Heart right ventricle (tissue), 16 donors: ENCODE results near the gene NACC2. TPM values are rescaled to one million over a fixed set of nuclear protein-coding genes. Genes with fewer than 3 reads are reported as not detected.

Experiments
- ATAC-seq, 8 donors: fragments of 200-7000 bp; cut with Tn5 transposase; one replicate each; pipeline ENCODE4 v1.9.1; 2020; ENCODE audit warnings: mild to moderate bottlenecking in 8 of 8, moderate library complexity in 8 of 8, moderate number of reproducible peaks in 1 of 8
- DNase-seq, 2 donors: peaks; one replicate each; pipeline ENCODE4 v3.0.0-alpha.2; 2020
- H3K27ac ChIP-seq, 10 donors: fragments of 200-600 bp; sonication (generic) in 2 of 10; one replicate each; pipeline versions ENCODE4 v1.5.0 to v1.8.0; 2020 to 2022; ENCODE audit warnings: mild to moderate bottlenecking in 3 of 10
- H3K27me3 ChIP-seq, 7 donors: fragments of 200-600 bp; one replicate each; pipeline ENCODE4 v1.8.0; 2021 to 2022; ENCODE audit warnings: mild to moderate bottlenecking in 2 of 7
- H3K36me3 ChIP-seq, 9 donors: fragments of 200-600 bp; sonication (generic) in 1 of 9; one replicate each; pipeline versions ENCODE4 v1.5.0 to v1.8.0; 2020 to 2022; ENCODE audit warnings: mild to moderate bottlenecking in 2 of 9
- H3K4me1 ChIP-seq, 9 donors: fragments of 200-600 bp; sonication (generic) in 1 of 9; one replicate each; pipeline versions ENCODE4 v1.5.0 to v1.8.0; 2020 to 2022; ENCODE audit warnings: mild to moderate bottlenecking in 4 of 9
- H3K4me3 ChIP-seq, 10 donors: fragments of 200-600 bp; sonication (generic) in 2 of 10; one replicate each; pipeline versions ENCODE4 v1.5.0 to v1.8.0; 2020 to 2022; ENCODE audit warnings: mild to moderate bottlenecking in 7 of 10, moderate library complexity in 2 of 10
- H3K9me3 ChIP-seq, 11 donors: fragments of 200-600 bp in 10 of 11; sonication (generic) in 2 of 11; one replicate each; pipeline versions ENCODE4 v1.5.0 to v1.8.0; 2013 to 2022; ENCODE audit warnings: mild to moderate bottlenecking in 2 of 11, control low read depth in 1 of 11, moderate library complexity in 1 of 11
- WGBS, 2 donors: extraction: QIAGEN DNeasy Blood & Tissue Kit; methylation state at CpG; one replicate each; pipeline ENCODE4 v1.1.7; 2013; ENCODE audit warnings: inconsistent platforms in 1 of 2; 5-methylcytosine and 5-hydroxymethylcytosine counted together
- intact Hi-C, 10 donors: fragments of 100-400 bp; cut with DNase I; formaldehyde crosslinking; loops; one replicate each; pipeline versions ENCODE4 v1.11.1 to v1.14.2; 2022
- polyA plus RNA-seq, 2 donors: library from polyadenylated mRNA; stranded (reverse); fragments of 200-250 nt; gene quantifications; one replicate each; pipeline ENCODE4 v1.2.3, GENCODE V29; 2013
- total RNA-seq, 10 donors: library from RNA; stranded (reverse); fragmentation: NEBNext Ultra II Directional in 3 of 10; extraction: Animal tissue kit (Norgen Biotek cat#: 25700) in 3 of 10; gene quantifications; one replicate each; pipeline versions ENCODE4 v1.2.1 to v1.2.4, GENCODE V29; 2021 to 2023
- TF ChIP-seq, protein P1 (sequence below), 9 donors: fragments of 200-600 bp; sonication (generic) in 2 of 9; IDR thresholded peaks; one replicate each; pipeline versions ENCODE4 v1.5.0 to v1.8.0; 2021 to 2022; ENCODE audit warnings: antibody characterized with exemption in 9 of 9, mild to moderate bottlenecking in 5 of 9, moderate library complexity in 1 of 9
- donor health status: Arrhythmogenic right ventricular cardiomyopathy.
- donor health status: ischemic (EF 13 %, LVEDD 7.1; RV severe dilation, severe dysfunction).
- donor health status: healthy with polysubstance abuse.
- donor health status: DM: no; HTN: yes; CAD: no.
- donor health status: DM: no; HTN: no; CAD: no.
- donor health status: ischemic (EF 25% LVEDD 6.9; RV normal size, moderate dysfunction).
- donor health status: ischemic (EF 25% LVEDD 5.7; RV mildly dilated, moderate dysfunction).
- donor health status: healthy.
- donor health status: DM: yes; HTN: yes; CAD: no.
- donor health status: Ischemic cardiomyopathy.
- donor health status: ischemic (EF 35%, LVEDD 5.7; RV mildly dilated, moderate dysfunction).
- donor health status: nonischemic (EF 11% LVEDD 7.7; RV severe dilation, severe dysfunction).
- donor health status: DM: yes; HTN: yes; CAD: no.
- donor health status: PGD.
- donor health status: ischemic (EF 29% LVEDD 5.4; RV normal size, mild dysfunction).
- donor health status: nonischemic (EF 23%, LVEDD 6.1; RV moderate dilation, normal function).

Gene NACC2
- total and polyA plus RNA-seq, 12 donors, result 15.6 to 55.1 (median 39.7) TPM

DNA sequence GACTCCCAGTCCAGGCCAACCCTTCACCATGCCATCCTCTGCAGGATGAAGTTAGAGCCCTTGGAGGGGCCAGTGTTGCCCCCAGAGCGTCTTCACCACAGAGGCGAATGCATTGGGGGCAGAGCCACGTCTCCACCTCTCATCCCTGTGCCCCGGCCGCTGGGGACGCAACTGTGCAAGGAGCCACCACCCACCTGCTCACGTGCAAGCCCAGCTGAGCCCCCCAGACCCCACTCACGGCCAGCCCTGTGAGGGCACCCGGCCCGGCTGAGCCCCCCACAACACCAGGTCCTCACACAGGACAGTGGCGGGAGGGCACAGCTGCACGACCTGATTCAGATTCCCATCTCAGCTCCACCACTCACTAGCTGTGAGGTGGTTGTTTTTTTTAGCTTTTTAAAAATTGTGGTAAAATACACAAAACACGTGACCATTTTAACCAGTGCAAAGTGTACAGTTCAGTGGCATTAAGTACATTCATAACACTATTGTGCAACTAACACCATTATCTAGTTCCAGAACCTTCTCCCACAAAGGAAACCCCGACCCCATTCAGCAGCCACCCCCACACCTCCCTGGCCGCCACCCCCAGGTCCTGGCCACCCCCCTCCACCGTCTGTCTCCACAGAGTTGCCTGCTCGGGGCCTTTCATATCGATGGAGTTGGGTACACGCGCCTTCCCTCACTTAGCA lies 100.4 kb downstream of the NACC2 start:
- Histone ChIP-seq H3K27me3 (peaks cover 0 to 8% (median 0%) of the 10 kb centered on the region in 7 donors), H3K36me3 (no peaks in the 10 kb centered on the region), H3K4me3 (no peak overlapping the region), H3K9me3 (no peaks in the 10 kb centered on the region), H3K27ac (peak overlapping the region in 4 of 10 donors; percentile 88 to 96 (median 94)), H3K4me1 (peaks cover 13 to 60% (median 40%) of the 10 kb centered on the region in 9 donors)
- WGBS, 2 donors, result 84% methylated on average over 20 of the region's 20 CpGs
- intact Hi-C loops, result no loop called here
- ATAC-seq (no peak), DNase-seq (no peak)
- TF ChIP-seq, protein P1, sequence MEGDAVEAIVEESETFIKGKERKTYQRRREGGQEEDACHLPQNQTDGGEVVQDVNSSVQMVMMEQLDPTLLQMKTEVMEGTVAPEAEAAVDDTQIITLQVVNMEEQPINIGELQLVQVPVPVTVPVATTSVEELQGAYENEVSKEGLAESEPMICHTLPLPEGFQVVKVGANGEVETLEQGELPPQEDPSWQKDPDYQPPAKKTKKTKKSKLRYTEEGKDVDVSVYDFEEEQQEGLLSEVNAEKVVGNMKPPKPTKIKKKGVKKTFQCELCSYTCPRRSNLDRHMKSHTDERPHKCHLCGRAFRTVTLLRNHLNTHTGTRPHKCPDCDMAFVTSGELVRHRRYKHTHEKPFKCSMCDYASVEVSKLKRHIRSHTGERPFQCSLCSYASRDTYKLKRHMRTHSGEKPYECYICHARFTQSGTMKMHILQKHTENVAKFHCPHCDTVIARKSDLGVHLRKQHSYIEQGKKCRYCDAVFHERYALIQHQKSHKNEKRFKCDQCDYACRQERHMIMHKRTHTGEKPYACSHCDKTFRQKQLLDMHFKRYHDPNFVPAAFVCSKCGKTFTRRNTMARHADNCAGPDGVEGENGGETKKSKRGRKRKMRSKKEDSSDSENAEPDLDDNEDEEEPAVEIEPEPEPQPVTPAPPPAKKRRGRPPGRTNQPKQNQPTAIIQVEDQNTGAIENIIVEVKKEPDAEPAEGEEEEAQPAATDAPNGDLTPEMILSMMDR (IDR thresholded peaks at IDR 0.05), result no peak

DNA sequence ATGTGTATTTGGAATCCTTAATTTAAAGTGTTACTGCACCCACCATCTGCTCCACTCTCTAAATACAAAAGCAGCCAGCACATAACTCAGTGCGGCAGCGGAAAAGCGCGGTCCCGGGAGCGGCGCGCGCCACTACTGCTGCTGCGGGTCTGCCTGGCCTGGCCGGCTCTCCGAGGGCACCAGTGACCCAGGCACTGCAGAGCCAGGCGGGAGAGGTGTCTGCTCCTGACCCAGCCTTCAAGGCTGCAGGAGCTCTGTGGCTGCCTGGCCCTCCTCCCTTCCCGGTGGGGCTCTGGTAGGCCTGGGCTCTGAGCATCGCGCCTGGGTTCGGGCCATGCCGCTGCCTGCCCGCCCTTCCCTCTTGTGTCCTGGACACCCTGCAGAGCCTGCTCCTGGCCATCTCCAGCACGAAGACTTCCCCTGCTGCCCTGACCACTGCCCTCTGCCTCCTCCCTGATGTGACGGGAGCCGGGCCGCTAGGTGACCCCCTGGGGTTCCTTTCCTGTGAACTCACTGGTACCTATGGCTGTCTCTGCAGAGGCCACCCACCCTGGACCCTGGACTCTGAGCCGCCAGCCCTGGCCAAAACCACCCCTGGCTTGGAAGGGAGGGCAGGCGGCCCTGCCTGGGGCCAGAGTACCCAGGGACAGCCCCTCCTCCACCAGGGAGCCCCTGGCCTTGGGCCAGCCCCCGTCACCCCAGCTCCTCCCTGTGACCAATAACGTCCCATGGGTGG lies 101.2 kb downstream of the NACC2 start:
- Histone ChIP-seq H3K36me3 (no peaks in the 10 kb centered on the region), H3K27ac (peak overlapping the region in 8 of 10 donors; percentile 86 to 96 (median 93)), H3K9me3 (no peaks in the 10 kb centered on the region), H3K4me1 (peaks cover 13 to 64% (median 40%) of the 10 kb centered on the region in 9 donors), H3K27me3 (peaks cover 0 to 15% (median 0%) of the 10 kb centered on the region in 7 donors), H3K4me3 (no peak overlapping the region)
- DNase-seq (no peak), ATAC-seq (no peak)
- intact Hi-C loops, result loop anchor here in 1 of 10 donors (1.0 kb wide), 1 partner anchor 100 kb away; no protein-coding TSS in a partner anchor
- WGBS, 2 donors, result 88 to 89% methylated on average over 27 of the region's 27 CpGs
- TF ChIP-seq, protein P1 (IDR thresholded peaks at IDR 0.05), result no peak

DNA sequence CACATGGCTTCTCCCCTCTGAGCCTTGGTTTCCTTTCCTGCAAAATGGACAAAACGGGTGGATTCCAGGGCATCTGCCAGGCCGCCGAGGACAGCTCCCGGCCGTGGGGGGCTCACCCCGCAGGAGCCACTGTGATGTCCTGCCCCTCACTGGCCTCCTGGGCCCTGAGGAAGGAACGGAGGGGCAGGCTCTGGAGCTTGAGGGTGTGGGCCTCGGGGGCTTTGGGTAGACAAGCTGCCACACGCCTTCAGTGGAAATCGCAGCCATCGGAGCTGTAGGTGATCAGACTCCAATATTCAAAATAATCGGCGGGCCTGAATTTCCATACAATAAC lies 101.7 kb downstream of the NACC2 start:
- intact Hi-C loops, result loop anchor here in 1 of 10 donors (1.0 kb wide), 1 partner anchor 101 kb away; no protein-coding TSS in a partner anchor
- peak in 1 of 8 donors; percentile 0 for ATAC-seq
- no peak for DNase-seq
- TF ChIP-seq, protein P1 (IDR thresholded peaks at IDR 0.05), result no peak
- H3K27ac ChIP-seq, result peak overlapping the region; percentile 86 to 96 (median 93)
- WGBS, 2 donors, result 54 to 64% methylated on average over 13 of the region's 13 CpGs
- no peaks in the 10 kb centered on the region for H3K36me3 ChIP-seq
- H3K4me1 ChIP-seq, result peaks cover 13 to 64% (median 40%) of the 10 kb centered on the region in 9 donors
- H3K4me3 ChIP-seq, result peak overlapping the region in 8 of 10 donors; percentile 18 to 49 (median 36)
- no peaks in the 10 kb centered on the region for H3K9me3 ChIP-seq
- H3K27me3 ChIP-seq, result peaks cover 0 to 15% (median 0%) of the 10 kb centered on the region in 7 donors
